Midbrain (tissue), 1 donor: ENCODE results near the gene TAF1B.
"Not testable (repeated sequence)": the region's sequence is repeated elsewhere in the genome, so short reads cannot be mapped to it uniquely, and the experiment has no call there.

ENCODE experiments used
- DNase-seq: peaks from one replicate; lab custom pipeline; 2025; lab: John Stamatoyannopoulos, UW

The TAF1B gene

GRCh38 chr2:9885036-9885684, 41.9 kb downstream of the TAF1B start:
- no peak for DNase-seq

- no peak for DNase-seq
Observed at GRCh38 chr2:9887513-9887912, 44.2 kb downstream of the TAF1B start.

GRCh38 chr2:9889812-9890261, 46.6 kb downstream of the TAF1B start:
- no peak for DNase-seq

- DNase-seq: no peak
Observed at GRCh38 chr2:9892236-9892635, 49.0 kb downstream of the TAF1B start.

GRCh38 chr2:9895669-9896590, 52.7 kb downstream of the TAF1B start:
- DNase-seq: no peak

GRCh38 chr2:9897331-9897737, 54.1 kb downstream of the TAF1B start:
- no peak for DNase-seq

- DNase-seq: no peak
Observed at GRCh38 chr2:9897846-9898245, 54.6 kb downstream of the TAF1B start.

- DNase-seq: no peak
Observed at GRCh38 chr2:9905413-9905812, 62.1 kb downstream of the TAF1B start.

GRCh38 chr2:9907402-9907801, 64.1 kb downstream of the TAF1B start:
- DNase-seq: no peak

GRCh38 chr2:9908639-9909038, 65.4 kb downstream of the TAF1B start:
- no peak for DNase-seq

- no peak for DNase-seq
Observed at GRCh38 chr2:9909106-9909505, 65.8 kb downstream of the TAF1B start.

GRCh38 chr2:9910699-9911098, 67.4 kb downstream of the TAF1B start:
- no peak for DNase-seq

- no peak for DNase-seq
Observed at GRCh38 chr2:9912468-9912867, 69.2 kb downstream of the TAF1B start.

- DNase-seq: no peak
Observed at GRCh38 chr2:9914384-9915065, 71.3 kb downstream of the TAF1B start.

GRCh38 chr2:9918275-9918674, 75.0 kb downstream of the TAF1B start:
- DNase-seq: no peak

- DNase-seq: no peak
Observed at GRCh38 chr2:9919512-9919911, 76.2 kb downstream of the TAF1B start.

- DNase-seq: not testable (repeated sequence)
Observed at GRCh38 chr2:9927020-9927419, 83.7 kb downstream of the TAF1B start.

- no peak for DNase-seq
Observed at GRCh38 chr2:9937258-9937657, 94.0 kb downstream of the TAF1B start.

- no peak for DNase-seq
Observed at GRCh38 chr2:9937968-9938367, 94.7 kb downstream of the TAF1B start.

- no peak for DNase-seq
Observed at GRCh38 chr2:9939587-9940485, 96.6 kb downstream of the TAF1B start.

- DNase-seq: no peak
Observed at GRCh38 chr2:9941196-9941995, 98.1 kb downstream of the TAF1B start.
